IPS-18a (cell line): ENCODE measurements around the gene MINDY3.
"Not testable (repeated sequence)": the region's sequence is repeated elsewhere in the genome, so short reads cannot be mapped to it uniquely, and the experiment has no call there.

ENCODE experiments used
- H3K27ac ChIP-seq: one replicate; pipeline ENCODE4 v1.5.1; 2013; ENCODE audit warnings: low read length
- H3K27me3 ChIP-seq: one replicate; pipeline ENCODE4 v1.6.1; 2013; ENCODE audit warnings: mild to moderate bottlenecking, low read length; ENCODE audit not compliant: control insufficient read depth, insufficient read depth
- H3K36me3 ChIP-seq: one replicate; pipeline ENCODE4 v1.6.1; 2013; ENCODE audit warnings: low read depth, low read length; ENCODE audit not compliant: control insufficient read depth
- H3K4me1 ChIP-seq: one replicate; pipeline ENCODE4 v1.6.1; 2013; ENCODE audit warnings: low read depth, low read length; ENCODE audit not compliant: control insufficient read depth
- H3K4me3 ChIP-seq: one replicate; pipeline ENCODE4 v1.5.1; 2013; ENCODE audit warnings: low read length
- H3K9ac ChIP-seq: one replicate; pipeline ENCODE4 v1.6.1; 2013; ENCODE audit warnings: mild to moderate bottlenecking, low read length, moderate library complexity
- H3K9me3 ChIP-seq: one replicate; pipeline ENCODE4 v1.6.1; 2013; ENCODE audit warnings: low read depth, low read length; ENCODE audit not compliant: control insufficient read depth

MINDY3 gene

DNA sequence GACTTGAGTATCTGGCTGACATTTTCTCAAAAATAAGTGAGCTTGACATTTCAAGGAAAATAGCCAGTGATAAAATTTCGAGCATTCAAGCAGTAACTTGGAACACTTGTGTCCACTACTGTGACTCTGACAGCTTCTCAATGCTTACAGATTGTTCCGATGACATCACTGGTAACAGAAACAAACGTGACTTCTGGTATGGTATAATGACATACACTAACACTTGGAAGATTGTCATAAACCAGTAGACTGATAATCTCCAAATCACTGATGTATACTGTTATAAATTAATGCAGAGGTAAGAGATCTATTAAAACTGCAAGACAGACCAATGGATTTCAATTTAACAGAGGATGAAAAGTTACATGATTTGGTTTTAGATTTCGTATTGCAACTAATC is 6.5 kb downstream of the MINDY3 start:
- Histone ChIP-seq H3K27ac (no peak overlapping the region), H3K9ac (no peak overlapping the region), H3K27me3 (peaks cover 10% of the 10 kb centered on the region), H3K4me1 (no peaks in the 10 kb centered on the region), H3K9me3 (peaks cover 9% of the 10 kb centered on the region), H3K4me3 (no peak overlapping the region), H3K36me3 (no peaks in the 10 kb centered on the region)

DNA sequence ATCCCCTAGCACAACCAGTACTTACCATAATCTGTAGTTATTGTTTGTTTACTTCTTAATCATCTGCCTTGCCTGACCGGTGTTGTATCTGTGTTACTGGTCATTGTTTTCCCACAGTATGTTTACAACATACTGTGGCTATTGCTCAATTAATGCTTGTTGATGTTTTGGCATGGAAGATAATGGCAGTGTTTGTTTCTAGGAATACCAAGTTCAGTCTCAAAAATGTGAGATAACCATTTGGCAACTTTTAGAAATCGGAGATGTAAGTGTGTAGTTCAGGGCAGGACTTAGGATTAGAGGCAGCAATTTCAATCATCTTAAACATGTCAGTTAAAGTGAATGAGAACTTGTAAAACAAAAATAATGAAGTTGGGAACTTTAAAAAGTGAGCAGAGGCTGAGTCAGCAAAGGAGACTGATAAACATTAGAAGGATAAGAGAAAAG is 8.2 kb downstream of the MINDY3 start:
- H3K4me3 ChIP-seq = no peak overlapping the region
- no peaks in the 10 kb centered on the region for H3K36me3 ChIP-seq
- H3K27ac ChIP-seq = no peak overlapping the region
- no peaks in the 10 kb centered on the region for H3K4me1 ChIP-seq
- H3K9ac ChIP-seq = no peak overlapping the region
- no peaks in the 10 kb centered on the region for H3K27me3 ChIP-seq
- peaks cover 9% of the 10 kb centered on the region for H3K9me3 ChIP-seq

DNA sequence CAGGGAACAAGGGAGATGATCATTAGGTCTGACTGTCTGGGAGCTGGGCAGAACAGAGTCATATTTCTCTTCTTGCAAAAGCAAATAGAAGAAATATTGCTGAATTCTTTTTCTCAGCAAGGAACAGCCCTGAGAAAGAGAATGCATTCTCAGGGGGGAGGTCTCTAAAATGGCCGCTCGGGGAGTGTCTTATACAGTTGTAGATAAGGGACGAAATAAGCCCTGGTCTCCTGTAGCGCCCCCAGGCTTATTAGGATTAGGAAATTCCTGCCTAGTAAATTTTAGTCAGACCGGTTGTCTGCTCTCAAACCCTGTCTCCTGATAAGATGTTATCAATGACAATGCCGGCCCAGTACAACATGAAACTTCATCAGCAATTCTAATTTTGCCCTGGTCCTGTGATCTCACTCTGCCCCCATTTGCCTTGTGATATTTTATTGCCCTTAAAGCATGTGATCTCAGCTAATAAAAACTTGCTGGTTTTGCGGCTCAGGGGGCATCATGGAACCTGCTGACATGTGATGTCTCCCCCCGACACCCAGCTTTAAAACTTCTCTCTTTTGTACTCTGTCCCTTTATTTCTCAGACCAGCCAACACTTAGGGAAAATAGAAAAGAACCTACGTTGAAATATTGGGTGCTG is 9.8 kb downstream of the MINDY3 start:
- H3K4me1 ChIP-seq, H3K36me3 ChIP-seq, H3K9me3 ChIP-seq, H3K4me3 ChIP-seq, H3K27ac ChIP-seq, H3K27me3 ChIP-seq, H3K9ac ChIP-seq: not testable (repeated sequence)

DNA sequence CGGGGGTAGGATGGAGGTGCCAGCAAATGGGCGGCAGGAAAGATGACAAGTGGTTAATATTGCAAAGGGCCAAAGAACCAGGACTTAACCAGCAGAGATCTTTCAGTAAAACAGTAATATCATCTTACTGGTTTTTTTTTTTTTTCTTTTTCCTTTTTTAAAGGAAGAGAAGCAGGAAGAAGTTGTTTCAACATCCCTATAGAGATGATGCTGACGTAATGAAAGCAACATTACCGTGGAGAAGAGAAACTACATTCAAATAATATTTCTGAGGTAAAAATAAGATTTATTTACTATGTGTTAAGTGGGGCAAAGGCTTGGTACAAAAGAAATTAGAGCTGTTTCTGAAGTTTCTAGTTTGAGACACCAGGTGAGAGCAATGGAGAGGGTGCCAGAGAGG is 11.0 kb downstream of the MINDY3 start:
- Histone ChIP-seq H3K27me3 (no peaks in the 10 kb centered on the region), H3K9ac (no peak overlapping the region), H3K4me1 (no peaks in the 10 kb centered on the region), H3K9me3 (peaks cover 9% of the 10 kb centered on the region), H3K27ac (no peak overlapping the region), H3K4me3 (no peak overlapping the region), H3K36me3 (no peaks in the 10 kb centered on the region)

DNA sequence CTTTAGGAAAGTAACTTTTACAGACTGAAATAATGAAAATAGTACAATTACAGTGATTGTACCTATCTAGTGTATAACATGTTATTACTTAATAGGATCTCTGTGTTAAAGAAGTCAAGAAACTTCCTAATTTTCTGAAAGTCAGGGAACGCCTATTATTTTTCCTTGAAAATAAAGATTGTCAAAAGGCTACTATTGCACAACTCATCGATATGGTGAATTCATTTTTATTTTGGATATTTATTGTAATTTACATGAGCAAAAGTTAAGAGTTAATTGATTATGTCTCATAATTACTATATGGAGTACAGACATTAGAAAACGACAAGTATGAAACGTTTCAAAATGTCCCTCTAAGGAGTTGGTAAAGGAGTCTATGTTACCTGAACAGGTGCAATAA is 12.8 kb downstream of the MINDY3 start:
- Histone ChIP-seq H3K9me3 (peaks cover 9% of the 10 kb centered on the region), H3K36me3 (no peaks in the 10 kb centered on the region), H3K4me1 (no peaks in the 10 kb centered on the region), H3K9ac (no peak overlapping the region), H3K27me3 (no peaks in the 10 kb centered on the region), H3K27ac (no peak overlapping the region), H3K4me3 (no peak overlapping the region)

DNA sequence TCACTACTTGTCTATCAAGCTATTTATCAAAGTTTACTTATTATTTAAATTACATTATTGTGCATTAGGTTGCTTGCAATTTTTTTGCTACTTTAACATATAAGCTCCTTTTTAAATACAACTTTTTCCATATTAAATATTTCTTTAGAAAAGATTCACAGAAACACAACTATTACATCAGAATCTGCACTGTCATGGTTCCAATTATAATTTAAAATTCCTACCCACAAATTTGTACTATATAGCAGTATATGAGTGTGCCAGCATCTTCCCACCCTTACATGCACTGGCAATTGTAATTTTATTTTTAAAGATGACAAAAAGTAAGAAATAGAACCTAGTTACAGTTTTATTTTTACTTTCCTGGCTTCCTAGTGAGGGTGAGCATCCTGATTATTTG is 15.8 kb downstream of the MINDY3 start:
- no peaks in the 10 kb centered on the region for H3K36me3 ChIP-seq
- H3K9me3 ChIP-seq = no peaks in the 10 kb centered on the region
- no peaks in the 10 kb centered on the region for H3K4me1 ChIP-seq
- H3K27me3 ChIP-seq = no peaks in the 10 kb centered on the region
- no peak overlapping the region for H3K27ac ChIP-seq
- H3K9ac ChIP-seq = no peak overlapping the region
- H3K4me3 ChIP-seq = no peak overlapping the region

DNA sequence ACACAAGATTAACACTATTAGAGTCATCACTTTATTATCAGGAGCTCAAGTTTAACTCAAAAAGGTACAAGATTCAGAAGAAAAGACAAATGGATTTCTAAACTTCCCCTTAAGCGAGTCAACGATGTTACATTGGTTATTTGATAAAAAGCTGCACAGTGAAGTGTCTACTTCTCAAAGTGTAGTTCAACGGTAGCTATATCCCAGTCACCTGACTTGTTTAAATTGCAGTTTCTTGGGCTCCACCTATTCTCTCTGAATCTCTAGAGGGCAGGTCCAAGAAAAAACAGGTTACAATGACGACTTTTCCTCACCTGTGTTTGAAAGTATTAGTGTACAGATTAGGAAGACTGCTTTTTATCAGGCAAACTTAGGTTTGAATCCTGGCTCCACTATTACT is 16.6 kb downstream of the MINDY3 start:
- no peaks in the 10 kb centered on the region for H3K36me3 ChIP-seq
- H3K4me1 ChIP-seq = no peaks in the 10 kb centered on the region
- no peak overlapping the region for H3K27ac ChIP-seq
- H3K9ac ChIP-seq = no peak overlapping the region
- H3K4me3 ChIP-seq = no peak overlapping the region
- no peaks in the 10 kb centered on the region for H3K27me3 ChIP-seq
- H3K9me3 ChIP-seq = no peaks in the 10 kb centered on the region

DNA sequence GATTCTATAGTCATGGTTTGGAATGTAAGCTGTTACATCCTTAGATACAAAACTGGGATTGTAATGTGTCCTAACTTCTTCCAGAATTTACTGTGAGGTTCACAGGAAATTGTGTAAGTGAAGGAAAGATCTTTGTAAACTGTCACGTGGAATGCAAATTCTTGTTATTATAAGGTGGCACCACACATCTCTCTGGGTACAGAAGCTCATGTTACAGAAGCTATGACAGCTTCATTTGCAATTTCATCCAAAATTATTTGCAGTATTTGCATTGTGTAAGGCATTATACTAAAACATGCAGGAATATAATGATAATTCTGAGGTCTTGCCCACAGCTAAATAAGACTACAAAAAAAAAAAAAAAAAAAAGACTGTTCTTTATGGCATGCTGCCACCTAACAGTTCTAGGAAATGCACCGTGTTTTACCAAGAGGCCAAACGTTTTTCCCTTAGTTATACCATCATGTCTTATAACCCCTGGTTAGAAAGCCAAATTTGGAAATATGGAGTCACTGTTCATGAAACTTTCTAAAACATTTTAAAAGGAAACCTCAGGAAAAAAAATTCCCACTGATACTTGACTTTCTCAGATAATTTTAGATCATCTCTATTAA is 17.6 kb downstream of the MINDY3 start:
- Histone ChIP-seq H3K4me1 (no peaks in the 10 kb centered on the region), H3K27ac (no peak overlapping the region)

DNA sequence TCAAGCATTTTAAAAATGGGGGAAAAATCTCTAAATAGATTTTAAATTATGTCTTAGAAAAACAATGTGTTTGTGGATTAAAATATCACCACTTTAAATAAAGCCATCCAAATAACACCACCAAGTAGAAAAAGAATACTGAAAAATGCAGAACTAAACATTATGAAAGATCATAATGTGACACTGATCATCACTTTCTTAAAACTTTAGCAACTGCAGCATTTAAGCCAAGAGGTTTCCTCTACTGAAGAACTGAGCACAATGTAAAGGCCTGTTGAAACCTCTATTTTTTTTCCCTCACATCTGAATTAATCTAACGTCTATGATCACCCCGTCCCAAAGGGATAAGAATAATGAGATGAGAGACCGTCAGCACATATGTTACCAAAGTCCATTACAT is 18.6 kb downstream of the MINDY3 start:
- H3K27me3 ChIP-seq = no peaks in the 10 kb centered on the region
- H3K4me1 ChIP-seq = no peaks in the 10 kb centered on the region
- H3K27ac ChIP-seq = no peak overlapping the region
- no peak overlapping the region for H3K4me3 ChIP-seq
- no peak overlapping the region for H3K9ac ChIP-seq
- no peaks in the 10 kb centered on the region for H3K9me3 ChIP-seq
- no peaks in the 10 kb centered on the region for H3K36me3 ChIP-seq

More for the DNA sequence above, 17.6 kb downstream of the MINDY3 start:
- H3K27me3 ChIP-seq = no peaks in the 10 kb centered on the region
- no peaks in the 10 kb centered on the region for H3K36me3 ChIP-seq
- no peak overlapping the region for H3K4me3 ChIP-seq
- no peak overlapping the region for H3K9ac ChIP-seq
- H3K9me3 ChIP-seq = no peaks in the 10 kb centered on the region

DNA sequence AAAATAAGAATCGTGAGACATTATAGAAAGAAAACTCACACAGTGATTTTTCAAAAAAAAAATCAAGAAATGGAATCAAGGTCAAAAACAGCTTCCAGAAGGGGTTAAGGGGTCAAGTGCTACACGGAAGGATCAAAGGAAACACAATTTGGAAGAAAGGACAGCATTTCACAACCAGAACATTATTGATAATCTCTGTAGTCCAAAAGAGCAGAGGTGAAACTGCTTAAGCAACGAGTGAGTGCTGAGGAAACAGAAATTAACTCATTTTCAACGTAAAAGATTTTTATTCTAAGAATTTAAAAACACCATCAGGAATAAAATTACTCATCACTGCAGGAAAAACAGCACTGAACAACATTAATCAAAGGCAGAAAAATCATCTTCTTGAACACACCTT is 23.5 kb downstream of the MINDY3 start:
- Histone ChIP-seq H3K27ac (no peak overlapping the region), H3K27me3 (no peaks in the 10 kb centered on the region), H3K36me3 (no peaks in the 10 kb centered on the region), H3K9ac (no peak overlapping the region), H3K4me3 (no peak overlapping the region), H3K9me3 (no peaks in the 10 kb centered on the region), H3K4me1 (no peaks in the 10 kb centered on the region)

DNA sequence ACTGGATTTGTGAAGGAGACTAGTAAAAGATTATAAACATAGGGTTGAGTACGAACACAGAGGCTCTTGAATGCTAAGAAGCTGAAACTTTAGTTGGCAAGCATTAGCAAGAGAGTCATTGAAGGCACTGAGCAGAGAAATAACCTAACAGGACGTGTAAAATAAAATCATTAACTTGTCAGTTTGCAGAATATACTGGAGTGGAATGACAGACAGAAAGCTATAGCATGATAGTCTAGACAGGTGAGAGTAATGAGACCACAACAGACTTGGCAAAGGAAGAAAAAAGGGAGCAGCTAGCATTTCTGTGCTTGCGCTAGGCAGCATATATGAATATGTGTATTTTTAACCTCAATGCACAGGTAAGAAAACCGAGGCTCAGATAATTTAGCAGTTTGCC is 30.8 kb downstream of the MINDY3 start:
- no peak overlapping the region for H3K4me3 ChIP-seq
- H3K9me3 ChIP-seq = no peaks in the 10 kb centered on the region
- no peak overlapping the region for H3K27ac ChIP-seq
- no peaks in the 10 kb centered on the region for H3K36me3 ChIP-seq
- H3K9ac ChIP-seq = no peak overlapping the region
- H3K4me1 ChIP-seq = no peaks in the 10 kb centered on the region
- no peaks in the 10 kb centered on the region for H3K27me3 ChIP-seq

DNA sequence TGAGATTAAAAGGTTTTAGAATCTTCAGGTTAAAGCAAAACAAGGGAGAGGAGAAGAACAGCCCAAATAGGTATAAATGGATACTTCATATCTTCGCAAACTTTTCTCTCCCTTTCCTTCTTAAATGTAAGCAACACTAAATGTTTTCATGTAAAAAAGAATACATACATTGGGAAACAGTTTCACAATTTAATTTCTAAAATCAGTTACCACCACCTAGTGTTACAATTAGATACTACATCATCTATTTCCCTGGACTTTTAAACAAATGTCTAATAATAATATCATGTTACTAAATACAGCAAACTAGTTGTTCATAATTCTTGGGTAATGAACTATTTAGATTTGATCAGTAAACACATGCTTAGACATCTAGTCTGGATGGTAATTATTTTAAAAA is 35.8 kb downstream of the MINDY3 start:
- no peak overlapping the region for H3K9ac ChIP-seq
- H3K27me3 ChIP-seq = no peaks in the 10 kb centered on the region
- H3K27ac ChIP-seq = no peak overlapping the region
- no peak overlapping the region for H3K4me3 ChIP-seq
- H3K4me1 ChIP-seq = no peaks in the 10 kb centered on the region
- no peaks in the 10 kb centered on the region for H3K9me3 ChIP-seq
- peaks cover 4% of the 10 kb centered on the region for H3K36me3 ChIP-seq
